Kidney (tissue), 14 donors: Measurements from ENCODE around the gene NPC1. TPM values are rescaled to one million over a fixed set of nuclear protein-coding genes. Genes with fewer than 3 reads are reported as not detected.

Experiments used
- DNase-seq, 5 donors: peaks; one replicate each; pipeline ENCODE4 v3.0.0-alpha.2; 2013 to 2020
- FAIRE-seq: peaks from 2 replicates; lab custom pipeline; 2012; peaks lifted over from hg19 to GRCh38; lab: Jason Lieb, UNC
- H3K27ac ChIP-seq, 2 donors: one replicate each; pipeline ENCODE4 v1.7.0; 2013; ENCODE audit warnings: low read depth in 2 of 2, low read length in 2 of 2, inconsistent platforms in 1 of 2
- H3K27me3 ChIP-seq: one replicate; pipeline ENCODE4 v1.7.1; 2013; ENCODE audit warnings: low read length, inconsistent platforms; ENCODE audit not compliant: control insufficient read depth, insufficient read depth
- H3K36me3 ChIP-seq, 3 donors: one replicate each; pipeline versions ENCODE4 v1.7.0 to v1.7.1; 2013; ENCODE audit warnings: low read length in 3 of 3, control low read depth in 1 of 3, inconsistent platforms in 1 of 3; ENCODE audit not compliant: insufficient read depth in 3 of 3, control insufficient read depth in 2 of 3
- H3K4me1 ChIP-seq, 3 donors: one replicate each; pipeline versions ENCODE4 v1.7.0 to v1.7.1; 2013; ENCODE audit warnings: low read length in 3 of 3, inconsistent platforms in 1 of 3, low read depth in 1 of 3; ENCODE audit not compliant: control insufficient read depth in 2 of 3, insufficient read depth in 2 of 3
- H3K4me3 ChIP-seq, 3 donors: one replicate each; pipeline versions ENCODE4 v1.7.0 to v1.8.1; 2013; ENCODE audit warnings: low read length in 3 of 3, control low read depth in 1 of 3, inconsistent platforms in 1 of 3
- H3K9ac ChIP-seq, 3 donors: one replicate each; pipeline versions ENCODE4 v1.7.0 to v1.7.1; 2013; ENCODE audit warnings: low read length in 3 of 3, control low read depth in 1 of 3, inconsistent platforms in 1 of 3
- H3K9me3 ChIP-seq, 3 donors: one replicate each; pipeline versions ENCODE4 v1.7.0 to v1.7.1; 2013; ENCODE audit warnings: low read length in 3 of 3, control low read depth in 1 of 3, inconsistent platforms in 1 of 3; ENCODE audit not compliant: control insufficient read depth in 2 of 3, insufficient read depth in 1 of 3
- intact Hi-C: fragments of 100-400 bp; cut with DNase I; formaldehyde crosslinking; loops from one replicate; pipeline ENCODE4 v1.11.1; 2022
- polyA plus RNA-seq: library from polyadenylated mRNA; stranded (reverse); fragments of 350-450 nt; fragmentation: Illumina TruSeq; extraction: RNeasy Lipid Tissue Mini Kit (QIAGEN cat#74804); gene quantifications from one replicate; pipeline ENCODE4 v1.2.3, GENCODE V29; 2014; ENCODE audit warnings: low read depth, low replicate concordance; ENCODE audit not compliant: insufficient read depth
- total RNA-seq: library from RNA; stranded (reverse); fragmentation: NEBNext Ultra II Directional; extraction: Animal tissue kit (Norgen Biotek cat#: 25700); gene quantifications from one replicate; pipeline ENCODE4 v1.2.1, GENCODE V29; 2021
- TF ChIP-seq, protein P1 (sequence below): IDR thresholded peaks from 3 replicates; pipeline ENCODE4 v1.5.1; 2012; ENCODE audit warnings: mild to moderate bottlenecking, moderate library complexity, borderline replicate concordance; ENCODE audit not compliant: insufficient read depth; ENCODE audit errors: extremely low read depth
- donor health status: control.
- donor health status: control.
- donor health status: control.
- donor health status: control.
- donor health status: control.
- donor health status: DM: yes; HTN: yes; CAD: no.
- donor health status: Normal renal cell carcinoma (clear cell type).

Gene NPC1
- total and polyA plus RNA-seq, 2 donors from 2014 or later = 16.0 to 50.2 TPM

DNA sequence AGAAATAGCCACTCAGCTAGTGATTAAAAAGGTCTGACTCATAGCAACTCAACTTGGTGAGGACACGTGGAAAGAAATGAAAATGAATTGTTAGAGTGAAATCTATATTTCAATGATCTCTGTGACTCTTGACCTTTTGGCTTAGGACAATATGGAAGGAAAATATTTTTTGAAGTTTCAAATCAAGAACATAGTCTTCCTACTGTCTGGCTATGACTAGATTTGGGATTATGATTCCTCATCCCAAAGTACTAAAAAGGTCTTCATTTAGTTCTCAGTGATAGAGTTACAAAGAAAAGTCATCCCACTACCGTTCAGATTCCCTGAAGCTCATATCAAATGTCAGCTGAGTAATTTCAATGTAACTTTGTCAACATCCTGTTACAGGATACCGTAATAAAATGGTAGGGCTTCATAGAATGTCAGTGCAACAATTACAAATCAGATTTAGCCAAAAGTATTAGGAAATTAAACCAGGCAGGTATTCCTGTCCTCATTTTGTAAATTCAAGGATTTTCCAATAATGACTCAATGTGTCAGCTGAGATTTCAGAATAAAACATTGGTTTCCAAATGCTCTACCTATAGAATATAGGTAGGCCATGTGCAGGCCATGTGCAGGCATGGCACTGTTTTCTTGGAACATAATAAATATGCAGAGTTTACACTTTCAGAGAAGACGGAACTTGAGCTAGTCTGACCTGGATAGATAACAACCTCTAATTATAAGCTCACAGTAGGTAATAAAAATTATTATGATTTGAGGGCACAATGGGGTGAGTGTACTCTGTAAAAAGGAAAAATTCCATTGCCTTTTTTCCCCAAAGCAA lies 40.4 kb upstream of the NPC1 start:
- Histone ChIP-seq H3K36me3 (no peaks in the 10 kb centered on the region), H3K4me3 (no peak overlapping the region), H3K9ac (no peak overlapping the region), H3K27ac (peak overlapping the region in 1 of 2 donors; percentile 10), H3K27me3 (peaks cover 3% of the 10 kb centered on the region), H3K9me3 (no peaks in the 10 kb centered on the region), H3K4me1 (no peaks in the 10 kb centered on the region)
- DNase-seq = peak in 2 of 5 donors; percentile 12 to 51
- TF ChIP-seq, protein P1, sequence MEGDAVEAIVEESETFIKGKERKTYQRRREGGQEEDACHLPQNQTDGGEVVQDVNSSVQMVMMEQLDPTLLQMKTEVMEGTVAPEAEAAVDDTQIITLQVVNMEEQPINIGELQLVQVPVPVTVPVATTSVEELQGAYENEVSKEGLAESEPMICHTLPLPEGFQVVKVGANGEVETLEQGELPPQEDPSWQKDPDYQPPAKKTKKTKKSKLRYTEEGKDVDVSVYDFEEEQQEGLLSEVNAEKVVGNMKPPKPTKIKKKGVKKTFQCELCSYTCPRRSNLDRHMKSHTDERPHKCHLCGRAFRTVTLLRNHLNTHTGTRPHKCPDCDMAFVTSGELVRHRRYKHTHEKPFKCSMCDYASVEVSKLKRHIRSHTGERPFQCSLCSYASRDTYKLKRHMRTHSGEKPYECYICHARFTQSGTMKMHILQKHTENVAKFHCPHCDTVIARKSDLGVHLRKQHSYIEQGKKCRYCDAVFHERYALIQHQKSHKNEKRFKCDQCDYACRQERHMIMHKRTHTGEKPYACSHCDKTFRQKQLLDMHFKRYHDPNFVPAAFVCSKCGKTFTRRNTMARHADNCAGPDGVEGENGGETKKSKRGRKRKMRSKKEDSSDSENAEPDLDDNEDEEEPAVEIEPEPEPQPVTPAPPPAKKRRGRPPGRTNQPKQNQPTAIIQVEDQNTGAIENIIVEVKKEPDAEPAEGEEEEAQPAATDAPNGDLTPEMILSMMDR = no peak
- intact Hi-C loops = no loop called here
- no peak for FAIRE-seq

DNA sequence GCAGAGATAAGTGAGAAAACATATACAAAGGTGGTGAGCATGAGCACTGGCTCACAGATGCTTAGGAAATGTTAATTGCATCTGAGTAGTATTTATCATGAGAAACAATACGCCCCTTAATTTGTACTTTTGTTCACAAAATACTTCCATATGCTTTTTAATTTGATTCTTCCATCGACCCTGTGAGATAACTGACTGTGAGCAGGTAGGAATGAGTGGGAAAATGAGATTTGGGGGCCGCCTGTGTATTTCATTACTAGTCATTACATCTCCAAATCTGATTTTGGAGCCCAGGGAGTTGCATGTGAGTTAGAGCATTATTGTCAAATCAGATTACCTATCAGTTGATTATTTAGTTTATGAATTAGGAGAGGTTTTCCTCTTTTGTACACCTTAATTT lies 36.7 kb upstream of the NPC1 start:
- Histone ChIP-seq H3K9ac (no peak overlapping the region), H3K27ac (no peak overlapping the region), H3K9me3 (no peaks in the 10 kb centered on the region), H3K27me3 (peaks cover 9% of the 10 kb centered on the region), H3K36me3 (no peaks in the 10 kb centered on the region), H3K4me3 (no peak overlapping the region), H3K4me1 (peaks cover 0 to 11% (median 1%) of the 10 kb centered on the region in 3 donors)
- TF ChIP-seq, protein P1 = no peak
- no peak for FAIRE-seq
- intact Hi-C loops = no loop called here
- DNase-seq = no peak

DNA sequence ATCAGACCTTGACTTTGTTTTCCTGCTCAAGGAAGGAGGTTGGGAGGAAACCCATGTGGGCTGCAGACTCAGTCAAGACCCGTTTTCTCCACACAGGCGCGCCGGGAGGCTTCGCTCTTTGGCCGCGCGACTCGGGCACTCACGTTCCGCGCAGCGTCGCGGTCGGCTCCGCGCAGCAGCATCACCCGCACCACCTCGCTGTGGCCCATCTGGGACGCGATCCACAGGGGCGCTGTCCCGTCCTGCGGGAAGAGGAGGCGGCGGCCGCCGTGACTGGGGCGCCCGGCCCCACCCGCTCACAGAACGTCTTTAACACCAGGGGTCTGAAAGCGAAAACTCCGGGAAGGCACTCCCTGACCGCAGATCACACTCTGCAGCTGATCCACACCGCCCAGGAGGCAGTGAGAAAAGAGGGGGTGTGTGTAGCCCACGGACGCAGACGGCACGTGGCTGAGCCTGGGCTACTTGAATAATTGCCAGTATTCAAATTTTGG lies 33.1 kb upstream of the NPC1 start:
- peak overlapping the region; percentile 48 to 49 for H3K27ac ChIP-seq
- intact Hi-C loops = no loop called here

More for the DNA sequence above, 33.1 kb upstream of the NPC1 start:
- Histone ChIP-seq H3K36me3 (no peaks in the 10 kb centered on the region), H3K9ac (no peak overlapping the region), H3K4me3 (peak overlapping the region; percentile 33 to 58 (median 36)), H3K4me1 (peaks cover 0 to 11% (median 5%) of the 10 kb centered on the region in 3 donors), H3K27me3 (peaks cover 9% of the 10 kb centered on the region), H3K9me3 (no peaks in the 10 kb centered on the region)
- TF ChIP-seq, protein P1 = no peak
- FAIRE-seq (no peak), DNase-seq (peak in 4 of 5 donors; percentile 51 to 74 (median 56))
